HG03066 (cell line): Measurements from ENCODE around the gene COL2A1.

Experiments
- ATAC-seq: cut with Tn5 transposase; IDR thresholded peaks from one replicate; pipeline ENCODE4 v1.9.1; 2021; ENCODE audit warnings: low read depth; ENCODE audit not compliant: unreplicated experiment

The COL2A1 gene

DNA sequence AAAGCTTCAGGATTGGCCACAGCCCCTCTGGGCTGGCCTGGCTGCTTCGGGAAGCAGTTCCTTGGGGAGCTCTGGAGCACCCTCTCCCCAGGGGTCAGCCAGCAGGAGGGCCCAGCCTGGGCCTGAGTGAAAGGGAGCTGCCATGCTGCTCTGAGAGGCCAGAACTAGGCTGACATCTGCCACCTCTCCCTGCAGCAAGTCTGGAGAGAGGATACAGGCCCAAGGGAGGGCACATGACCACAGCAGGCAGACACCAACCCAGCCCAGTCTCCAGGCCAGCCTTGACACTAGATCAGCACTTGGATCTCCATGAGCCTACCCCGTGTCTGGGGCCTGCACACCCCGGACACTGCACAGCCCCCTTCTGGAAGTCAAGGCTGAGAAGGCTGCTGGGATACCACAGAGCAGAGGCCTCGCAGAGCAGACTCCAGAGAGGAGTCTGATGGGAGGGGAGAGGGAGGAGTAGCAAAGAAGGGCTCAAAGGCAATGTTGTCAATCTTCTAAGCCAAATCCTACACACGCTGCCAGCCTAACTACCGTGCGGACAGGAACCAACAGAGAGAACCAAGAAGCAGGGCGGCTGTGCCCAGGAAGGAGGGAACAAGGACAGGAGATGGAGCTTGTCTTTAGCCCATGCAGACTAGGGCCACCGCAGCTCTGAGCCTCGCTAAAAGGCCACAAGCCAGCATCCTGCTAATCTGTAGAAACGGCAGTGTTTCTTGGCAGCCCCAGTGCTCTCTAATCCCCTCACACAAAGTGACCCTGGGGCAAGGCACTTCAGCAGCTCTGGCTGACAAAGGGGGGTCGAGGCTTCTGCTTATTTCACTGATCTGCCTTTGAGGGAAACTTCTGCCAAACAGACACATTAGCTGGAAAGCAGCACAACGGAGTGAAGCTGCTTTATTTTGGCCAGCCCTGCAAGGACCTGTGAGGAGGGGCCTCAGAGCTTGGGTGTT lies 12.9 kb downstream of the COL2A1 start:
- ATAC-seq: no peak

DNA sequence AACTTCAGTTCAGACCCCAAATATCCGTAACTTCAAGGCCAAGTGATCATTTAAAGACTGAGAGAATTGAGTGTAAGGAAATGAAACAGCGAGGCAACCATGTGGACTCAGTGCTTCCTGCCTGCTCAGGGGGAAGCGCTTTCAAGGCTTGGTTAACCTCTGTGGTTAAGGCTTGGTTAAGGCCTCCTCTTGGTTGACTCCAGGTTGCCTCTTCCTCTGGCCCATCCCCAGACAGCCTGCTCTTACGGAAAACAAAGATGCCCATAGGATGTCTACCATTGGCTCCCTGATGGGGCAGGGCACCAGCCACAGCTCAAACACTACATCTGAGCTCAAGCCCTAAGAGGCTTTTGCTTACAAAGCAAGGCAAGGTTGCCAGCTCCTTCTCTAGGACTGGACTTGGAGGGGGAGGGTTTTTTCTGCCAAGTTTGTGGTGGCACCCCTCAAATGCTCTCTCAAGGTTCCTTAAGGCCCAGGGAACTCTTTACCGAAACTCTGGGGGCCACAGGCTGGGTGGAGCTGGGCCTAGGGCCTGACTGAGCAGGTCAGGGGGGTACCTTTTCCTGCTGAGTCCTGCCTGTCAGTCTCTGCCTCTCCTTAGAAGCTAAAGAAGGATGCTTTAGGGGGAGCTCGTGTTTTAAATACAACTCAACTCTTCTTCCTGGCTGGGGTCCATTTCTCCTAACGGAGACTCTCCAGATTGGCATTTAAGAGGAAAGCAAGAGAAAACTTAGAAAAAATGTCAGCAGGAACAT lies 13.7 kb downstream of the COL2A1 start:
- ATAC-seq: peak; percentile 91

DNA sequence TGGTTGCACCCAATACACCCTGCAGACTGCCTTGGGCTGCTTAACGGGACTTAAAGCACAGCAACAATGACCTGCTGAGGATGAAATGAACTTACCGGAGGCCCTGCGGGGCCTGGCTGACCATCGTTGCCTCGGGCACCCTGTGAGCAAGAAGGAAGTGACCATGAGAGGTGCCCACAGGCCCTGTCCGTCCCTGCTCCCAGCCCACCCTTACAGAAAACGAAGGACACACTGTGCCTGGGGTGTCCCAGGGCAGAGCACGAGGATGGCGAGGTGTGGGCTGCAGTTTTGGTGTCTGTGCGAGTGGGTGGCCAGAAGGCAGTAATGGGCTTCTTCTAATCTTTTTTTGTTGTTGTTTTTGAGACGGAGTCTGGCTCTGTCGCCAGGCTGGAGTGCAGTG lies 14.6 kb downstream of the COL2A1 start:
- ATAC-seq: no peak

DNA sequence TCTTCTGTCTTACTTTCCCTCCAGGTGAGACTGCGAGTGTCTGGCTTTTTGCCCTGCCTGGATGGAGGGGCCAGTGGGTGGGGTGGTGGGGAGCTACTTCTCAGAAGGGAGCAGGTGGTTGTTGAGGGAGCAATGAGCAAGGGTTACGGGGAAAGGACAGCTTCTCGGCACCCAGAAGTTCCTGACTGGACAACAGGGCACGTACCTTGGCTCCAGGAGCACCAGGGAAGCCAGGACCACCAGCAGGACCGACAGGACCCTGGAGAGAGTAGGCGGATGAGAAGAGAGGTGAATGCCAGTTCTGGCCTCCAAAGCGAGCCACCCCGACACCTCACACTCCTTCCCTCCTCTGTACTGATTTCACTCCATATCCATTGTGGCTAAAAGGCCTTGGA lies 15.3 kb downstream of the COL2A1 start:
- no peak for ATAC-seq

DNA sequence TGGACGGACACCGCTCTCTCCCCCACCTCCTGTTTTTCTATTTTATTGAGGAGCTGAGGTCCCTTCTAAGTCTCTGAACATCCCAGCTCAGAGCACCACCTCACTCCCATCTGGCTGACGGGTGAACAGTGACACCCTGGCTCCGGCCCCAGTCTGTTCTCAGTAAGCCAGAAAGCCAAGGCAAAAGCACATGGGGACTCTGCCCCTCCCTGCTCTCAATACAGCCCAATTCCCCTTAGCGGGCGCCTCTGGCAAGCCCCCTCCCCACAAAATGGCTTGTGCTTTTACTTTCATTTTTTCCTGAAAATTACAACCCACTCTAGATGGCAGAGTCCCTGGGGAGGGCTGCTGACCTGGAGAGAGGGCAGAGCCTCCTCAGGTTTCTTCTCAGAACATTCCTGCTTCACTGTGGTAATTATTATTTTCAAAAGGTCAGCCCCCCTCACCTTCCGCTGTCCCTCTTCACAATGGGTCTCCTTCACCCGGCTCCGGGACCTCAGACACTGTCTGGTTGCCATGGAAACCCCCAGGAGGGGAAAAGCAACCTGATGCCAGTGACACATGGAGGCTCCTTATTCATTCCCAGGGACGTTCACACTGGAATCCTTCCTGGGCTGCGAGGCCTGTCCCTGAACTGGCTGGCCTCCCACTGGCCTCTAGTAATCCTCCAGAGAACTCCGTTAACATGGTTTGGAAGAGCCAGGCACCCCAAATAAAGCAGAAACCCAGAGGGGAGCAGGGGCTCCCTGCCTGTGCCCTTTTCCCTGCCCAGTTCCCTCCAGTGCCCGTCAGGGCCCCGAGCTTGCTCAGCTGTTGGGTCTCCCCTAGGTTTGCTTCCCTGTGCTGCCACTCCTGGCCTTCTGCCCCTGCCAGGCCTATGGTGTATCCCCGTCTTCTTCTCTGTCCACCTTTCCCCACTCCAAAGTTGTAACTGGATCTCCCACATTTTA lies 15.9 kb downstream of the COL2A1 start:
- ATAC-seq: no peak

DNA sequence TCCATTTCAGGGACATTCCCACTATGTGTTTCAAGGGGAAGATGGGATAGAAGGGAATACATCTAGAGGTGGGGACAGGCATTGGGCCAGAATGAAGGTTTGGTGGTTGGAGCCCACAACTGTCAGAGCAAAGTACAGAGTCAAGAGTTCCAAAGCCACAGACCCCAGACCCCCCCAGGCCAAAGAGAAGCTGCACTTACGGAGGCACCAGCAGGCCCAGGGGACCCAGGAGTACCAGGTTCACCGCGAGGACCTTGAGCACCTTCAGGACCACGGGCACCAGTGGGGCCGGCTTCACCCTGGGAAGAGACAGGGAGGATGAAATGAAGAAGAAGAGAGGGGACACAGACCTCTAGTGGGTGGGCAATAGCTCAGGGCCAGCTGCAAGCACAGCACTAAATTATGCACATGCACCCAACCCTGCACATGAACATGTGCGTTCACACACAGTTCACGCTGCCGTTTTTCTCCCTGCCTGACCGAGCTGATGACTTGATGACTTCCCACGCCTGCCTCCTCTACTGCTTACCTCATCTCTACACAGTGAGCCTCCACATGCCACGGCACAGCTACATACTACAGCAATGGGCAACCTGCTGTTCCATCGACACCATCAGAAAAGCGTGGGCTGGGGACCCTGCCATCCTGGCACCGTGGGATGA lies 16.7 kb downstream of the COL2A1 start:
- no peak for ATAC-seq

DNA sequence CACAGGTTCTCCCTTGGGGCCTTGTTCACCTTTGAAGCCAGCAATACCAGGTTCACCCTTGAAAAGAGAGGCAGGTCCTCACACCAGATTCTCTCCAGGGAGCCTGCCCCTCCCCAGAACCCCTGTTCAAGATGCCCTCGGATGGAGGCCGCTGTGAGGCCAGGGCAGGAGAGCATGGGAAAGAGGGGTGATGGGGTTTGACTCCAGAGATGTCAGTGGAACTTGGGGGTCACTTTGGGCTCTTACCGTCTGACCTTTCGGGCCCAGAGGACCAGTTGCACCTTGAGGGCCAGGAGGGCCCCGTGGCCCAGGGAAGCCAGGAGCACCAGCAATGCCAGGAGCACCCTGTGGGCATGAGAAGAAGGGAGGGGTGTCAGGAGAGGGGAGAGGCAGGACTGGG lies 17.4 kb downstream of the COL2A1 start:
- no peak for ATAC-seq

DNA sequence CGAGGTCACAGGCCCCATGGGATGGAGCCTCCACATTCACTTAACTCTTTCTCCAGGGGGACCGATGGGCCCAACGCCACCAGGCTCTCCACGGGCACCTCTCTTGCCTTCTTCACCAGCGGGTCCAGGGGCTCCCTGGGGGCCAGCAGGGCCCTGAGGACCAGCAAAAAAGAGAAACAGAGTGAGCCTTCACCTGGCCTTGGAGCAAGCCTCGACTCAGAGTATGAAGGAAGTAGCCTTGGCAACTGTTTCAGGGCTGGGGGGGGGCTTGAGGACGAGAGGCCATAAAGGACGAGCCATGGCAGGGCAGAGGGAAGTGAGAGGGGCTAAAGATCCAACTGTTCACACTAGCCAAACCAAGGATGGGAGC lies 18.0 kb downstream of the COL2A1 start:
- ATAC-seq: no peak

DNA sequence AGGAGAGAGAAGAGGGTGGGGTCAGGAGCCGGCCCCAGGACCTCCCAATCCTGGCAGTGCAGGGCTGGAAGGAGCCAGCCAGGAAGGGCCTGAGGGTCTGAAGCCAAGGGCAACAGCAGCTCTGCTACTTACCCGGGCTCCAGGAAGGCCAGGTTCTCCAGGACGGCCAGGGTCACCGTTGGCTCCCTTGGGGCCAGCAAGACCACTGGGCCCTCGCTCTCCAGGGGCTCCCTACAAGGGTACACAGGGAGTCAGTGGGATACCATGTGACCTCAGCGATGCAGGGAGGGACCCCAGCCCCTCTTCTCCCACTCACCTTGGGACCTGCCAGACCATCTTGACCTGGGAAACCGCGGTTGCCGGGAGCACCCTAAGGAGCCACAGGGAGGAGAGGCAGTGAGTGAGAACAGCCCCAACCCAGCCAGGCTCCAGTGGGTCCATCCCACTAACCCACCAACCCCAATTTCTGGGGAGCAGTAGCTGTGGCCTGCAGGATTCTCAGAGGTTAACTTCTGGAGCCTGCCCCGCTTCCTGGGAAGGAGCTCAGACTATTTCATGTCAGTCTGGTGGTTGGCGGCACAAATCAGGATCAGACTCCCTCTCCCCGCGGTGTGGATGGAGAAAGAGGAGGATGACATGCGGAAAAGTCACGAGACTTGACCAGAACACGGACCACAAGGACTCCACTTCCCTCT lies 18.5 kb downstream of the COL2A1 start:
- ATAC-seq: no peak

DNA sequence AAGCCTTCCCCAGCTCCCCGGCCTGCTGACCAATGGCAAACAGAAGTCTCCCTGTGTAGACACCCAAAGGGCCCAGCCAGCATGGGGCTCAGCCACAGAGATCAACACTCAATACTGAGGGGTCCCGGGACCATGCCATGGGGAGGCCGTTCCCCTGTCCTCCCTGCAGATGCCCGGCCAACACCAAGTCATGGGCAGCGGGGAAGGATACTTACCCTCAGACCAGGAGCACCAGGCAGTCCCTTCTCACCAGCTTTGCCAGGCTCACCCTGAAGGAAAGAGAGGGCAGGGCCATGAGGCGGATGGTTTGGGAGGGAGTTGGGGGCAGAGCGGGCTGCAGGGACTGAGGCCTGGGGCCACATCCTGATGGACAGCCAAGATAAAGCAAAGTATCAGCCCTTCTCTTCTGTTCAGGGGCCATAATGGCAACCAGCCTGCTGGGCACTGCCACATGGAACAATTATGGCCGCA lies 19.9 kb downstream of the COL2A1 start:
- no peak for ATAC-seq

DNA sequence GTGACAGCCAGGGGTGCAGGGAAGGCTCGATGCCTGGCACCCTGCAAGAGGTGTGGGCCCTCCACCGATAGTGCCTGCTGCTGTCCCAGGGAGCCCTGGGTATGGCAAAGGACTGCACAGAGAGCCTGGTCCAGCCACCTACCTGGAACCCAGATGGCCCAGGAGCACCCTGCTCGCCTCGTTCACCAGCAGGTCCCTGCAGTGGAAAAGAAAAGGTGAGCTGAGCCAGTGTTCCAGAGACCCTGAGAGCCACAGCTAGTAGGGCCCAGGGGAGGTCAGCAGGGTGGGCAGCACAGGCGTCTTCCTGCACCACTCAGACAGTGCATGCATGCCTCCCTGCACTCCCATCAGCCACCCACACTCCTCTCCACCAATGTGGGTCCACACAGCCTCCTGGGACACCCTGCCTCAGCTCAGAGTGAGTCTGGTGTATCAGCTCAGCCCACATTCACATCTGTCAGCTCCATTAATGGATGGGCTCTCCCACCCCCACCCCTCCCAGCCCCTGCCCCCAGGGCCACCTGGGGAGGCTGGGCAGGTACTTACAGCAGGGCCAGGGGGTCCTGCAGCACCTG lies 20.6 kb downstream of the COL2A1 start:
- no peak for ATAC-seq

DNA sequence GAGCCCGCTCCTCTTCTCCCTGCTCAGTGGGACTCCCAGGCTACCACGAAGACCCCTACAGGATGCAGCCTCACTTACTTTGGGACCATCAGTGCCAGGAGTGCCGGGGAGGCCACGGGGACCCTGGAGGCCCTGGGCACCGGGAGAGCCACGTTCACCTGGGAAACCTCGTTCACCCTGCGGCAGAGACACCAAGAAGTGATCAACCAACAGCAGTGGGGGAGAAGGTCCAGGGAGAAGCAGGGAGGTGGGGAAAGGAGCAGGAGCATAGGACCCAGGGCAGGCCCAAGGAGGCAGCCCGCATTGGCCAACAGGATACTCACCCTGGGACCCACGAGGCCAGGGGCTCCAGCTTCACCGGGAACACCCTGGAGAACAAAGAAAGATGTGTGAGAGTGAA lies 21.5 kb downstream of the COL2A1 start:
- no peak for ATAC-seq

DNA sequence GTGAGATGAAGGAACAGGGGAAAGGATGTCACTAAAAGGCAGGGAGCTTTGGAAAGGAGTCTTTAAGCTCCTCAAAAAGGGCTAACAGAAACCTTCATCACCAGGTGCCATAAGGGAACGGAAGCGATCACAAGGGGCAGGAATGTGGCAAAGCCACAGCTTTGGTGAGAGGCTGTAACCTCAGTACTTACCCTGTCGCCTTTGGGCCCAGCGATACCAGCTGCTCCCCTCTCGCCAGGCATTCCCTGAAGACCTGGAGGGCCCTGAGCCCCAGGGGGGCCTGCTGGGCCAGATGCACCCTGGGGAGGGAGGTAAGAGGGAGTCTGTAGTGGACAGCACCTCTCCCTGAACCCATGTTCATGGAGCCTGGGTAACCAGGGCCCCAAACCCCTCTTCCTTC lies 22.0 kb downstream of the COL2A1 start:
- ATAC-seq: no peak

DNA sequence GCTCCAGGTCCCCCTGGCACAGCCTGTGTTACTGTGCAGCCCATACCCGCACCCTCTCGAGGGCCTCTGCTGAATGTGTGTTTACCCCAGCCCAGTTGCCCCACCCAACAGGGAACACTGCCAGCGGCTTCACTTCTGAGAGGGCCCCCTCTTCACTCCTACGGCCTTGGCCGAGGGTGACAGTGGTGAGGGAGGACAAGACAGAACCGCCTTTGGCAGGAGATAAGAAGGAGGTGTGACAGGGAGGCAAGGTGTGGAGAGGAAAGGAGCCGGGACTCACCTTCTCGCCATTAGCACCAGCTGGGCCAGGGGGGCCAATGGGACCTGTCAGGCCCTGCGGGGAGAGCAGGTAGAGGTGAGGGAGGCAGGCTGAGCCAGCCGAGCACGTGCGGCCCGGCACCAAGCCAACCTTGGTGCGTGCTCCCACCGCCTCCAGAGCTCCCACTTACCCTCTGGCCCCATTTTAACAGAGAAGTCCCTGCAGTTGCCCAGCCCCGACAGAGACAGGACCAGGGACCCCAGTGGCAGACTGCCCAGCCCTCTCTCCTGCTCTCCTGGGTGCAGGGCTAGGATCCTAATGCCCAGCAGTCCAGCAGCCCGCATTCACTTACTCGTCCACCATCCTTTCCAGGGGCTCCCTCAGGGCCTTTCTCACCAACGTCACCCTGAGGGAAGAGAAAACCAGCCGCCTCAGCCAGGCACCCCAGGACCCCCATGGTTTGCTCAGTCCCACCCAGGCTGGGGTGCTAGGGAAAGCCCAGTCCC lies 22.6 kb downstream of the COL2A1 start:
- no peak for ATAC-seq

DNA sequence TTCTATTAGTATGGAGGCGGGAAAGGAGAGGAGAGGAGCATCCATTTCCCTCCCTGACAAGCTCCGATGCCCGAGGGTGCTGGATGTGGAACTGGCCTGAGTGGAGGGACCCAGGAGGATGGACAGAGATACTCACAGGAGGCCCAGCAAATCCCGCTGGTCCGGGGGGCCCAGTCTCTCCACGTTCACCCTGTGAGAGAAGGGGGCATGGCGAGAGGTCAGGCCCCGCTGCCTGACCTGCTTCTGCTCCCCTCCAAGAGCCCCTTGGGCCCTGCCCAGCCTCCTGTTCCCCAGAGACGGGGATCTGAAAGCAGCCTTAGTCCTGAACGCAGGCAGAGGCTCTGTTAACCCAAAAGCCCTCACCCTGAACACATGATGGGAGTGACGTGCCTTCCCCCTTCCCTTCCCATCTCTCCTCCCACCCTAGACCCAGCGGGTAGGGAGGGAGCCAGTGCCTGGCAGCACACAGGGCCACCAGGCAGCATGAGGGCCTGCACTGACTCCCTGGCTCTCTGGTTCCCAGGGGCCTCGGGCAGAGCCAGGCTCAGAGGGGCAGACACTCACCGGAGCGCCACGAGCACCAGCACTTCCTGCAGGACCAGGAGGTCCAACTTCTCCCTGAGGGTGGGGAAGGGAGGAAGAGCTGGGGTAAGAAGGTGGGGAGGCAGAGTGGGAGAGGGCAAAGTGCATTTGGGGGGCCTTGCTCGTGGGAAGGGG lies 23.3 kb downstream of the COL2A1 start:
- ATAC-seq: no peak

DNA sequence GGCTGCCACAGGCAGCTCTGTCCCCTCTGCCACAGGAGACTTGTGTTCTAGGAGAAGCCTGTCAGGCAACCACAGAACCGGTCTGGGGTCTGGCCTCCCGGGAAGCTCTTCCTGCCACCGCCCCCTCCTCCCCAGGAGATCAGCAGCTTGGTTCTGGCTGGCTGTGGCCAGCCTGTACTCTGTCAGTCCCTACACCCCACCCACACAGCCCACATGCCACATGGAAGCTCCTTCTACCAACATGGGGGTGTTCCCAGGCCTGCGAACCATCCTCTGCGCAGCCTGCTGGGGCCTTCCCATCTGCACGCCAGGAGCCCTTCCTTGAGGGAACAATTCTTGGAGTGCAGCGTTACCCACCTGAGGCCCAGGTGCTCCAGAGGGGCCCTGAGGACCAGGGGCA lies 24.1 kb downstream of the COL2A1 start:
- no peak for ATAC-seq

DNA sequence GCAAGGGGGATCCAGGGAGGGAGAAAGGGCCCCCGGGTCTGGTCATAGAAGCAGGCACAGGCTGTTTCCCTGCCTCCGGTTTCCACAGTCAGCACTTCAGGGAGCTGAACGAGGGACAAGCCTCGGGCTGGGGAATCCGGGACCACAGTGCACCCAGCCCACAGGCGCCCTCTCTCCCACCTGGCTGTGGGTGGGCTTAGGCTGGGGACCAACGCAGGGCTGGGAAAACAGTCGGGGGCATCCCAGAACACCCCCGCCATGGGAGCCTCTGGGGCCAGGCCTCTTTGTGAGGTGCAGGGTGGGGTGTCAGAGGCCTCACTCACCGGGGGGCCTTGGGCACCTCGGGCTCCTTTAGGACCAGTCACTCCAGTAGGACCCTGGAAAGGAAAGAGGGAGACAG lies 24.6 kb downstream of the COL2A1 start:
- no peak for ATAC-seq

DNA sequence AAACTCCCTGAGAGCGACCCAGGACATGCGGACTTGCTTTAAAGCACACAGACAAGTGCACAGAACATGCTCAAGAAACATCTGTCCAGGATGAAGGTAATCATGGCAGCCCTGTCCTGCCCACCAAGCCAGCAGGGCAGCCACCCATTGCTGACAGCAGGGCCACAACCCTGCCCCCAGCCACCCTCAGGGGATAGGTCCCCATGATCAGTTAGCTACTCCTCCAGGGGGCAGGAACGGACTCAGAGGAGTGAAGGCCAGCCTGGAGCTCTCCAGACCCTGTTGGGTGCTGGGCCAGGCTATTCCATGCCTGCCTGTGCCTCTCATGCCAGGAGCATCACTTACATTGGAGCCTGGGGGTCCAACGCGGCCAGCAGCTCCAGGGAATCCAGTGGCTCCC lies 25.1 kb downstream of the COL2A1 start:
- ATAC-seq: no peak
